HG02610 (cell line): Measurements from ENCODE around the gene ITCH.

Experiments
- ATAC-seq: cut with Tn5 transposase; IDR thresholded peaks from one replicate; pipeline ENCODE4 v1.9.1; 2021; ENCODE audit warnings: mild to moderate bottlenecking, moderate library complexity; ENCODE audit not compliant: unreplicated experiment

The ITCH gene

GRCh38 chr20:34544109-34544796 is 181.2 kb downstream of the ITCH start:
- ATAC-seq, result no peak

GRCh38 chr20:34546751-34547181 is 183.7 kb downstream of the ITCH start:
- no peak for ATAC-seq

- no peak for ATAC-seq
Measured at GRCh38 chr20:34547844-34548613, 185.0 kb downstream of the ITCH start.

GRCh38 chr20:34549291-34549928 is 186.3 kb downstream of the ITCH start:
- no peak for ATAC-seq

- ATAC-seq, result no peak
Measured at GRCh38 chr20:34549929-34550305, 186.8 kb downstream of the ITCH start.

GRCh38 chr20:34552569-34552968 is 189.5 kb downstream of the ITCH start:
- no peak for ATAC-seq

- ATAC-seq, result no peak
Measured at GRCh38 chr20:34553366-34553867, 190.3 kb downstream of the ITCH start.

GRCh38 chr20:34557936-34558319 is 194.9 kb downstream of the ITCH start:
- no peak for ATAC-seq

- ATAC-seq, result peak; percentile 68
Measured at GRCh38 chr20:34558320-34559218, 195.5 kb downstream of the ITCH start, which contains the start of gene MAP1LC3A. Gene MAP1LC3A (plus strand): TSS chr20:34558718. CDS start chr20:34558869, 151 bp downstream.

GRCh38 chr20:34559311-34560140 is 196.5 kb downstream of the ITCH start:
- ATAC-seq, result no peak

- no peak for ATAC-seq
Measured at GRCh38 chr20:34560141-34560523, 197.1 kb downstream of the ITCH start.

- ATAC-seq, result no peak
Measured at GRCh38 chr20:34560614-34561013, 197.5 kb downstream of the ITCH start.
